Measurements from ENCODE around the gene GNAT2.

The GNAT2 gene

DNA sequence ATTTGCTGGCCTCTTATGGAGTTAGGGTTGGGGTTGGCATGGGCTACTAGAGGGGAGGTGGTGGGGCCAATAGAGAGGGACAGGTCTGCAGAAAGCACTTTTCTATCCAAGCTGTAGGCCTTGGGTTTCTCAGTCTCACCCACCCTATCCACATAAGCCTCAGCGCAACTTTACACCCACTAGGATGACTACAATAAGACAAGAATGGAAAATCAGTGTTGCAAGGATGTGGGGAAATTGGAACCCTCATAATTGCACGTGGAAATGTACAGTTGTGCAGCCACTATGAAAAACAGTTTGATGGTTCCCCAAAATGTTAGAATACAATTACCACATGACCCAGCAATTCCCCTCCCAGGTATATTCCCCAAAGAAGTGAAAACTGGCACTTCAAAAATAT, 22.4 kb upstream of the GNAT2 start:
- DNase-seq (ENCODE audit: low read depth) = no peak

DNA sequence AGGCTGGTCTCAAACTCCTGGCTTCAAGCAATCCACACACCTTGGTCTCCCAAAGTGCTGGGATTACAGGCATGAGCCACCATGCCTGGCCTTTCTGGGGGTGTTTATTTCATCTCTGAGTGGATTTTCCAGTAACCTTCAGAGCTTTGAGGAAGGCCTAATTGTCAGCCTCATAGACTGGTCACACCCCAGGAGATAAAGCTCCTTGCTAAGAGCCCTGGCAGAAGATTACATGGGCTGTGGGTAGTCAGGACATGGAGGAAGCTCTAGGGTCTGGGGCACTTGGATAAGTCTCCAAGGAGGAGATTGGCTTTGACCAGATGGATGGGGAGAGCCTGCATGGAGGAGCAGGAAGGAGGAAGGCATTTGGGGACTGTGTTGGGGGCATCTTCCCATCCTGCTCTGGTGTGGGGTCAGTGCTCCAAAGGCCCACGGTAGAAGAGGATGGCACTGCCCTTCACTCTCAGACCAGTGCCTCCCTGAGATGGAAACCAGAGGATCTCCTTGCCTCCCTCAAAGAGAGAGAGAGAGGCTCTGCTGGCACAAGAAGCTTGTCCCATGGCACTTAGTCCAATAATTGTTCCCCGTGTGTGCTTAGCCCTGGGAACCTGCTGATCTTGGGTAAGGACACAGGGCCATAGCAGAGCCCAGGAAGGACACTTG, 21.8 kb upstream of the GNAT2 start:
- no peak for DNase-seq (ENCODE audit: low read depth)

DNA sequence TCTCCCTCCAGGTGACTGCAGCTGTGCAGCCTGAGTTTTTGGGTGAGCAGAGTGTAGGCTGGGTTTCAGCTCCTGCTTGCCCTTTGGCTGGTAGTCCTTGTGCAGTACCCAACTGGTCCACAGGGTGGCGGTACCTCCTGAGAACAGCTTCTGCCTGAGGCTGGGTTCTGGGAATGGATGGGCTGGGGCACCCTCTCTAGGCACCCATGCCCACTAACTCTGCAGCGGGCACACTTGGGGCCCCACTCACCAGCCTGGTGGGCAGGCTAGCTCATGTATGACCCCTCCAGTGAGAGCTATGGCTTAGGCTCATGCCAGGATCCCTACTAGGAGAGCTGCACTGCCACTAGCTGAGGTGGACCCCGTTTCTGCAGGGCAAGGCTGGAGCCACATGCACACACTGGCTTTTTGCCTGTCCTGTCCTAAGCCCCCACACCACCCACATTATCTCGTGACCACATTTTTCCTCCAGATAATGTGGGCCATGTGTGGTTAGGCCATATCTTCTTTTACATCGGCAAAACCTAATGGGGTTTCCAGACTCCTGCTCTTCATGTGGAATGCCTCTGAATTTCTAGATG, 21.0 kb upstream of the GNAT2 start:
- peak; percentile 70 for DNase-seq (ENCODE audit: low read depth)

DNA sequence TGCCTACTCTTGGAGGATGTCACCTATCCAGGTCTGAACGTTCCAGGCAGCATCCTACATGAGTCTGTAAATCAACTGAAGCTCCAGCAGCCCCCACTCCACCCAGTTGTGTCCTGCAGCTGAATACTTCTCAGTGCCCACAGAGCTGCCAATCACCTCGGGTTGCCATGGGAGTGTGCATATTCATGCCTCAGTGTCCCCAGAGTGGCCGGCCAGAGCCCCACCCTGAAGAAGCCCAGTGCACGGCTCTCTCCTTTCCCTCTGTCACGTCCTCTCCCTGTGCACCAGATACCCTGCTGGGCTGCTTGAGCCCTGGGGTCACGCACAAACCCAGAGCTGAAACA, 20.4 kb upstream of the GNAT2 start:
- no peak for DNase-seq (ENCODE audit: low read depth)

DNA sequence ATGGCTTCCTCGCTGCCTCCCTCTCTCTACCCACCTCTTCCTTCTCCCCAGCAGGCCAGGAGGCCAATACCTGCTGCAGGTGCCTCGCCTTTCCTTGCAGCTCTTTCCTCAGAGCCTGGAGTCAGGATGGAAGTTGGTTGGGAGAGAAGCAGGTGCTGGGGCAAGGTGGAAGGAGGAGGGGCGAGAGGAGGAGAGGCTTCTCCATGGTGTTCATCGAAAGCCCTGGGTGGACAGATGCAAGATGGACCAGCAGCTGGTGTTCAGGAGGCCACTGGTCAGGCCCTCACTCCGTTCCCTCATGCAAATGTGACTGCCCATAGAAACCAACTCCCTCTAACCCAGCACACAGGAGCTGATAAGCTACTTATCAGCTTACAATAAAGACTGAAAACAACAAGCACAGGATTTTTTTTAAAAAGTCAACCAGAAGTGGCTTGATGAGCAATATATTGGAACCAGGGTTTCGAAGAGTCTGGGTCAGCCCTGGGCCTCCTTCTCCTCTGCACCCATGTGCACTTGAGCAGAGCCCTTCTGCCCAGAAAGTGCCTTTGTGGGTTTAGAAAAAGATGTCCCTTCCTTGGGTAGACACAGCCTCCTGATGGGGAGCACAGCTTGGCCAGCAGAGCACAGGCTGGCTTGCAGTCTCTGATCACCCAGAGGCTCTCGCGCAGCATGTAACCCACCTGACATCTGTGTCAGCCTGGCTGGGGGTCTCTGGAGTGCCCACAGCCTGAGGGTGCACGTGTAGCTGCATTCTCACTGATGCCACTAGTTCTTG, 19.8 kb upstream of the GNAT2 start:
- no peak for DNase-seq (ENCODE audit: low read depth)

DNA sequence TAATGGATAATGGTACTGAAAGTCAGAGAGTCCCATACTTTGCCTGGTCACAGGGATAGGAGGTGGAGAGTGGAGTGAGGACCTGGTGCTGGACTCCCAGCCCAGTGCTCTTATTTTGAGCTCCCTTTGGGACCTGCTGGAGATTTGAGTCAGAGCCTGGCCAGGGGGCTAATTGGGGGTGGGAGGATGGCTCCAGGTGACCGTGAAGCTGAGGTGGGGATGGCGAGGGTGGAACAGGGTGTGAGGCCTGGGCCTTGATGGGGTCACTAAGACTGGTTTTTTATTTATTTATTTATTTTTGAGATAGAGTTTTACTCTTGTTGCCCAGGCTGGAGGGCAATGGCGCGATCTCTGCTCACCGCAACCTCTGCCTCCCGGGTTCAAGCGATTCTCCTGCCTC, 18.0 kb upstream of the GNAT2 start:
- no peak for DNase-seq (ENCODE audit: low read depth)

DNA sequence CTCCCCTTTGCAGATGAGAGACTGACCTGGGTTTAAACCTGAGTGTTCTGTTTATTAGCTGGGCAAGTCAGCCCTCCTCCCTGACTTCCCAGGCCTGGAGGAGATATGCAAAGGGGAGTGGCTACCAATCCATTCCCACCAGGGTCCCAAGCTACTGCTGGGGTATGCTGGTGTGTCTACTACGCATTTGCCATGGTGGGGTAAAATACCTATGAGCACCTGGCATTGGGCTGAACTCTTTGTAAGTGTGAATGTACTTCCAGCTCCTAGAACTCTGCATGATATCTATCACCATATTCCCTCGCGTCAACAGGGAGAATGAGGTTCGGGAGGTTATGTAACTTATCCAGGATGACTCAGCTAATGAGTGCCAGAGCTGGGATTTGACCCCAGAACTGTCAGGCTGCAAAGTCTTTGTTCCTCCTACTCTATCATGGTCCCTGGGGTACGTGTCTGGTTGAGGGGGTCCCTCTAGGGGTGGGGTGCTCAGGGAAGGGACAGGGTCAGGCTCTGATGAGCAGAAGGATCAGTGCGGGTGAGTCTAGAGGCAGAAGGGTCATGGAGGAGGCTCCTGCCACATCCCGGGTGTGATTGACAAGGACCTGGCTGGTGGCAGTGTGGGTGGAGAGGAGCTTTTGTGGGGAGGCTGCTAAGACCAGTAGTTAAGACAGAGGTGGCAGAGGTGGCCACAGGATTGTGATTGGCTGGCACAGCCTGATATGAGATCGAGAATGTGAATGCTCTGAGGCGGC, 17.0 kb upstream of the GNAT2 start:
- DNase-seq (ENCODE audit: low read depth) = peak; percentile 74

DNA sequence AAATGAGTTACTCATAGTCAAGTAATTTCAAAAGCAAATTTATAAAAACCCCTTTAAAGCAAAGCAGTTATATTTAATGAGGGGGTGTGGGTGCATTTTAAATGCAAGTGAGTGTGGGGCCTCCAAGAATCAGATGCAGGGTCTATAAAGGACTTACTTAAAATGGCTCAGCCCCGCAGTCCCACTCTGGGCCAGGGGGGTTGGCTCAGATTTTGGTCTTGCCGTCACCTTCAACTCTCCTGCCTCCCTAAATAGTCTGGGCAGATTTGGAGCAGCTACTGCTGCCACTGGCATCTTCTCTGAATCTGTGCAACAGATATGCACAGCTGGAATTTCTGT, 16.4 kb upstream of the GNAT2 start:
- DNase-seq (ENCODE audit: low read depth) = no peak

DNA sequence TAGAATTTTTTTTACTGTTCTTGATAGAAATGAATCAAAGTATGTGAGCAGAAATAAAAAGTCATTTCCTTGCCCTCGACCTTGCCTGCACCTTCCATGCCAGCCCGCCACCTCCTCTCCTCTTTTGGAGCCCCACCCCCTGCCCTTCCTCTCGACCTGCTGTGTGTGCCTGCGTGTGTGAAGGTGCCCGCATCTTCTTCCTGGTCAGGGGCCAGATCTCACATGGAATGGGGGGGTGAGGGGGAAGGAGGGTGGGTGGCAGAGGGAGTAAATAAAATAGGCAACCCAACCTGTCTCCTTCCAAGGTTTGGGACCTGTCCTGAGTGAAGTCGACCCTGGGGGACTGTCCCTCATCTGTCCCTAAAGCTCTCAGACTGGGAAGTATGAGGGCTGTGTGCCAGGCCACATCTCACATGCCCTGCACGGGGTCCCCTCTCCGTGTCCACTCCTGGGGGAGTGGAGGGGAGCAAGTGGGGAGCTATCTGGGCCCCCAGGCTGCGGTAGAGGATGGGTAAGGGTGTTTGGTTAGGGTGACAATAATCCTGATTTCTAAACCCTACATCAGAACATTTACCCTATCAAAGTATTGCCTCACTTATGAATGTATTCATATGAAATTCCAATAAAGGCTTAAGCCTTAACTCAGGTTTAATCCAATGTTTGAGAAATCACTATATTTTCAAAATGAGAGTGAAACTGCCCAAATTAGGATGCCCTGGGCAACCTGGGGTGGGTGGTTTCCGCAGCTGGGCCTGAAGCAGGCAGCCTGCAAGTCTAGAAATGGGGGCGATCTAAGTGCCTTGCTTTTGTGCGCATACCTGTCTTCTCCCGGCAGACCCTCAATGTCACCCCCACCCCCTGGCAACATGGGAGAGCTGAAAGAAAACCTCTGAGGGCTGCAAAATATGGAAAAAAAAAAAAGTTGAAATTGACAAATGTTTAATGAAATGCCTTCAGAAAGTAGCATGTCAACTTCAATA, 15.6 kb upstream of the GNAT2 start:
- DNase-seq (ENCODE audit: low read depth) = no peak

DNA sequence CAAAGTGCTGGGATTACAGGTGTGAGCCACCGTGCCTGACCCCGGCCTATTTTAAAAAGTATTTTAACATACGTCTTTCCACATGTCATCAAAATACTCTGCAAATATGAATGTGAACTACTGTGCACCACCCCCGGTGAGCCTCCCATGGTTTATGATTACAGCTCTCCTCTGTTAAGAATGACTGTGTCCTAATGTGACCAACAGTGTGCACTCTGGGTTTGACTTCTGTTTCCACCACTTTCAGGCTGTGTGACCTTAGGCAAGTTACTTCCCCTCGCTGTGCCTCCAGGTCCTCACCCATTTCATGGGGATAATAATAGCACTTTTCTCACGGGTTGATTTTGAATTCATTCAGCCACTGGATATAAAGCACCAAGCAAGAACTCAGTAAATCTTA, 14.9 kb upstream of the GNAT2 start:
- DNase-seq (ENCODE audit: low read depth) = no peak

DNA sequence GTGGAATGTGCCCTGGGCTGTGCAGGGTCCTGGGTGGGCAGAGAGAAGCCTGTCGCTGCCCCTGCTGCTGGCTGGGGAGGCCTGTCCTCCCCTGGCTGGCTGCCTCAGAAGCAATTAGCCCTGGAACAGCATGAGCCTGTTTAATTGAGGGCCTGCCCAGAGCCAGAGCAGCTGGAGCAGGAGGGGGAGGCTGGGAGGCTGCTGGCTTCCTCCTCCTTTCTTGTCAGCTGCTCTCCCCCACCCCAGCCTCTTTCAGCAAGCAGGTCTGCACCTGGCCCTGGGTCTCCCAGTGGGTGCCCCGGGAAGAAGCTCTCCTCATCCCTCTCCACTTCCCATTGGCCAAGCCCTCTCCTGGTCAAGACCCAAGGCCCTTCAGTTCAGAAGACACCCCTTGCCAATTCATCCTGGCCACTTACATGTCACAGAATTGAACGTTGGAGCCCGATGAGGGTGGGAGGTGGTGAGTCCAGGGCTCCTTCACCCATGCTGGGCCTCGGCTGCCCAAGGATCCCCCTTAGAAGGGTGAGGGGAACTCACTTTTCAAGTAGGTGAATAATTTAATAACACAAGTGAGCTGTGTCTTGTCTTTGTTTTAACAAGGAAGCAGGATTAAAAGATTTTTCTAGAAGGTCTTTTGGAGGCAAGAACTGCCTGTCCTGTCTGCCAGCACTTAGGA, 13.4 kb upstream of the GNAT2 start:
- DNase-seq (ENCODE audit: low read depth) = no peak

DNA sequence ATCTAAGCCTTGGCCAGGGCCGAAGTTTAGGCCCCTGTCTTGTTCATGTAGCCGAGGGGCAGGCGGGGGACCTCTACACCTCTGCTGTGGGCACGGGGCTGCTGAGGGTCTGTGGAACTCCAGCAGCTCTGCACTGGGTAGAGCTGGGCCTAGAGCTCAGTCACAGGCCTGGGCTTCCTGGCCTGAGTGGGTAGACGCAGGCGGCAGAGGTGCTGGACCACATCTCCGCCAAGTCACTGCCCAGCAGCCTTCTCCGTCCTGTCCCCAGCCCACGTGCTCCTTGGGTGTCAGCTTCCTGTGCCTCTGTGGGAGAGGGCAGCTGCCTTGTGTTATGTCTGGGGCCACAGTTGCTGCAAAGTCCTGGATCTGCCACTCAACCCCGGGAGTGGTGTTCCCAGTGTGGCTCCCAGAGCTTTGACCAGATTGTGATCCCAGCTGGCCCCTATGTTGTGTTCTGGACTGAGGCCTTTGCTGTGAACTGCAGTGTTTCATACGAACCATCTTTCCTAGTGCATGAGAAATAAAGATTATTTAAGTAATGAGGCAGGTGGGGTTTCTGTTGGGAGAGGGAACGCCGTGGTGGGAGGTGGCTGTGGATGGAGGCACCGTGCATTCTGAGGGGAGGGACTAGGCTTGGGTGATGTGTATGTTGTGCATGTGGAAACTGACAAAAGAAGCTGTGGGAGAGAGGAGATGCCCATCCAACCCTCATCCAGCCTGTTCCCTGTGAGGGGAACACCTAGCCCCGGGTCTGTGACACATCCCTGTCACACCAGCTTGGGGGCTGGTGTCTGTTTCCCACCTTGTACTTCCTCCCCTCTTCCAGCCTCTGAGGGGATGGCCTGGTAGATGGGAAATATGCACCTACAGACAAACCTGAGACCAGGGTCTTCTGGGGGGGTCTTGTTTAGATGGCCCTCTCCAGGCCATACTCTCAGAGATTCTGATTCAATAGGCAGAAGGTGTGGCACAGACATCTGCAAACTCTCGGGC, 12.4 kb upstream of the GNAT2 start:
- DNase-seq (ENCODE audit: low read depth) = no peak

DNA sequence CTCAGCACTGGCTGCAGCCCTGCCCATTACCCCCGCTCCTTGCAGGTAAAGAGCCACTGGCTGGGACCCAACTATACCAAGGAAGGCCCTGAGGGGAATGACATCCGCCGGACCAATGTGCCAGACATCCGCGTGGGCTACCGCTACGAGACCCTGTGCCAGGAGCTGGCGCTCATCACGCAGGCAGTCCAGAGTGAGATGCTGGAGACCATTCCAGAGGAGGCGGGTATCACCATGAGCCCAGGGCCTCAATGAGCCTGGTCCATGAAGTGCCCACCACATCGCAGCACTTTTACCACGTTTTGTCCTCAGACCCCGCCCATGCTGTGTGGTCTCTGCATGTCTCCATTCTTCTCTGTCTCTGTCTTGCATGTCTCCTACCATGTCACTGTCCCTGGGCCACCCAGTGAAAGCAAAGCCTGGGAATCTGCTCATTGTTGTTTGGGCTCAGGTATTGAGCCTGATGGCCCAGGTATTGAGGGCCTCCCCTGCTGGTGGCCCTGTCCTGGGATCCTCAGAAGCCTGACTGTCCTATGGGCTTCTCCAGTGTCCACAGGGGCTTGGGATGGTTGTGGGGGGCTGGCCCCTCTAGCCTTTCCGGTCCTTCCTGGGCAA, 11.6 kb upstream of the GNAT2 start:
- DNase-seq (ENCODE audit: low read depth) = no peak

DNA sequence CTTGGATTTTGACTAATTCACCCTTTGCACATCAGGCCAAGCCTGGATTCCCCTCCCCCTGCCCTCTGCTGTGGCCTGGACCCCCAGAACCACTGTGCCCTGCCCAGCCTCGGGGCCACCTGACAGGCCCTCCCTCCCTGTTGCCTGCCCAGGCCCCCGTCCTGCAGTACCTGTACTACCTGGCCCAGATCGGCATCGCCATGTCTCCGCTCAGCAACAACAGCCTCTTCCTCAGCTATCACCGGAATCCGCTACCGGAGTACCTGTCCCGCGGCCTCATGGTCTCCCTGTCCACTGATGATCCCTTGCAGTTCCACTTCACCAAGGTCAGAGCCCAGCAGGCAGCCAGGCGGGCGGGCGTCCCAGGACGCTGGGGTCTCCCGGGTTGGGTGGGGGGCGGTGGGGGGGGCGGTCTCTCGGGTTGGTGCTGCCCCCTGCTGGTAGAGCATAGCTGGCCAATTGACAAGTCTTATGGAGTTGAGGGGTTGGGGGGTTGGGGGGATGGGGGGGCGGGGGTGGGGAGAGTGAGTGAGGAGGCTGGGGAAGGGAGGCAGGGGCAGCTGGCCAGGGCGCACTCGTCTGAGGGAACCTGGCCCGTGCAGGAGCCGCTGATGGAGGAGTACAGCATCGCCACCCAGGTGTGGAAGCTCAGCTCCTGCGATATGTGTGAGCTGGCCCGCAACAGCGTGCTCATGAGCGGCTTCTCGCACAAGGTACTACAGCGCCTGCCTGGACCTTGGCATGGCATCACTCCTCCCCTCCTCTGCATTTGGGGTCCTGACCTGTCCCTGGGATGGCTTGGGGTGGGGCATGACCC, 10.9 kb upstream of the GNAT2 start:
- DNase-seq (ENCODE audit: low read depth) = no peak

DNA sequence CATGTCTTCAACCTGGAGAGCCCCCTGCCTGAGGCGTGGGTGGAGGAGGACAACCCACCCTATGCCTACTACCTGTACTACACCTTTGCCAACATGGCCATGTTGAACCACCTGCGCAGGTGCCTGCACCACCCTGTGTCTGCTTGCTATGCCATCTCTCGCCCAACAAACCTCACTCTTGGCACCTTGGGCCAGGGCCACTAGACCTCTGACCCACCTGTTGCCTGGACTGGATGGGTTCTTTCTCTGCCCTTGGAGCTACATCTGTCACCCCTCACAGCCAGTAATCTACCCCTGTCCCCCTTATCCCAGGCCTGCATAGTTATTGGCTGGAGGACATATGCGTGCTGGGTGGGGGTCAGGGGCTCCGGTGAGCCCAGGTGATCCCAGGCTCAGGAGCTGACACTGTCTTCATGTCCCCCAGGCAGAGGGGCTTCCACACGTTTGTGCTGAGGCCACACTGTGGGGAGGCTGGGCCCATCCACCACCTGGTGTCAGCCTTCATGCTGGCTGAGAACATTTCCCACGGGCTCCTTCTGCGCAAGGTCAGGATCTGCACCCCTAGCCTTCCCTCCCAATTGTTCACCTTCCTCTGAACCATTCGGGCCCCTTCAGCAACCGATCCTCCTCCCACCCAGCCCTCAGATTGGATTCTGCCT, 10.1 kb upstream of the GNAT2 start:
- DNase-seq (ENCODE audit: low read depth) = no peak

DNA sequence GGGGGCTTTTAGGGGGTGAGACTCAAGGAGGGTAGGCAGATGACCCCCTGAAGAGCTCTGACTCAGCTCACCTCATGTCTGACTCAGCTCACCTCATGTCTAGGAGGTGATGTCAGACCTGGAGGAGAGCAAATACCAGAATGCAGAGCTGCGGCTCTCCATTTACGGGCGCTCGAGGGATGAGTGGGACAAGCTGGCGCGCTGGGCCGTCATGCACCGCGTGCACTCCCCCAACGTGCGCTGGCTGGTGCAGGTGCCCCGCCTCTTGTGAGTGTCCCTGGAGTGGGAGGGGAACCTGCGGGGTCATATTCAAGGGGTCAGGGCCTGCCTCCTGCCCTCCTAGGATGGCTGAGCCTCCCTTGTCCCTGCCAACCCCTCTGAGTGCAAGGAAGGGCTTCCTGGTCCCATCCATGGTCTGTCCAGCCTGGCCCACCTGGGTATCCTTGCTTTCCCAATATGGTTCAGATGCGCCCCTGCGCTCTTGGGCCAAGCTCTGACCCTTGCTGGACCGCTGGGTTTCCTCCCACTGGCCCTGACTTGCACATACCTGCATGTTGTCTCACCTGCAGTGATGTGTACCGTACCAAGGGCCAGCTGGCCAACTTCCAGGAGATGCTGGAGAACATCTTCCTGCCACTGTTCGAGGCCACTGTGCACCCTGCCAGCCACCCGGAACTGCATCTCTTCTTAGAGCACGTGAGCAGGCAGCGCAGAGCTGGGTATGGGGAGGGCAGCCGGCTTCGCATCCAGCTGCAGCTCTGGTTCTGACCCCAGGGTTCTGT, 9.3 kb upstream of the GNAT2 start:
- no peak for DNase-seq (ENCODE audit: low read depth)

DNA sequence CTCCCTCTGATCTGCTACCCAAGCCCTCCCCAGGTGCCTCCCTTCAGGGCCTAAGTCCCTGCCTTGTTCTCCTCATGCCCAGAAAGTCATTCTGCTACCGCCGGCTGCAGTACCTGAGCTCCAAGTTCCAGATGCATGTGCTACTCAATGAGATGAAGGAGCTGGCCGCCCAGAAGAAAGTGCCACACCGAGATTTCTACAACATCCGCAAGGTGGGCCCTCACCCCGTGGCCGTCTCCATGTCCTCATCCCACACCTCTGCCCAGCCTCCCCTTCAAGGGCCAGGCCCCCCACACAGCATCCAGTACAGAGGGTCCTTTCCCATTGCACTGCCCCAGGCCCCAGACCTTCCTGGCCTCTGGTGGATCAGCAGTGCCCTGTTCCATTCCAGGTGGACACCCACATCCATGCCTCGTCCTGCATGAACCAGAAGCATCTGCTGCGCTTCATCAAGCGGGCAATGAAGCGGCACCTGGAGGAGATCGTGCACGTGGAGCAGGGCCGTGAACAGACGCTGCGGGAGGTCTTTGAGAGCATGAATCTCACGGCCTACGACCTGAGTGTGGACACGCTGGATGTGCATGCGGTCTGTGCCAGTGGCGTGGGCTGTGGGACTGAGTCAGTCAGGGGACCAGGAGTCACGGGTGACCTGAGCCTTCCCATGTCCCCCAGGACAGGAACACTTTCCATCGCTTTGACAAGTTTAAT, 8.4 kb upstream of the GNAT2 start:
- no peak for DNase-seq (ENCODE audit: low read depth)
